NCI-H524 treated with DMSO at 0.1 percent for 48 hours (cell line): ENCODE data around the gene RECQL.
"Not testable (repeated sequence)": the region's sequence is repeated elsewhere in the genome, so short reads cannot be mapped to it uniquely, and the experiment has no call there.

Experiments used
- DNase-seq: peaks from one replicate; lab custom pipeline; 2025; lab: John Stamatoyannopoulos, UW

The RECQL gene

GRCh38 chr12:21428241-21428640, 73.2 kb downstream of the RECQL start:
- no peak for DNase-seq

DNA sequence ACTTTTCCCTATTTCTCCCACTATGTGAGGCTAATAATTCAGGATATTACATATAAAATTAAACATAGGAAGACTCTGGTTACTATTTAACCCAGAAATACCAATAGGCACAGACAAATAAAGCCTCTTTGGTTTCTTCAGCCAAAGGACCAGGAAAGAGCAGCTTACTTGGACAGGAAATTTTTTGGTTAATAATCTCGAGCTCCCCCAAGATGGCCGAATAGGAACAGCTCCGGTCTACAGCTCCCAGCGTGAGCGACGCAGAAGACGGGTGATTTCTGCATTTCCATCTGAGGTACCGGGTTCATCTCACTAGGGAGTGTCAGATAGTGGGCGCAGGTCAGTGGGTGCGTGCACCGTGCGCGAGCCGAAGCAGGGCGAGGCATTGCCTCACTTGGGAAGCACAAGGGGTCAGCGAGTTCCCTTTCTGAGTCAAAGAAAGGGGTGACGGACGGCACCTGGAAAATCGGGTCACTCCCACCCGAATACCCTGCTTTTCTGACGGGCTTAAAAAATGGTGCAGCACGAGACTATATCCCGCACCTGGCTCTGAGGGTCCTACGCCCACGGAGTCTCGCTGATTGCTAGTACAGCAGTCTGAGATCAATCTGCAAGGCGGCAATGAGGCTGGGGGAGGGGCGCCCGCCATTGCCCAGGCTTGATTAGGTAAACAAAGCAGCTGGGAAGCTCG, 82.3 kb downstream of the RECQL start:
- not testable (repeated sequence) for DNase-seq
